HCEC 1CT (cell line): ENCODE data around the gene DUSP3.

Source experiments
- DNase-seq: peaks from one replicate; pipeline ENCODE4 v3.0.0-alpha.2; 2017

The DUSP3 gene

DNA sequence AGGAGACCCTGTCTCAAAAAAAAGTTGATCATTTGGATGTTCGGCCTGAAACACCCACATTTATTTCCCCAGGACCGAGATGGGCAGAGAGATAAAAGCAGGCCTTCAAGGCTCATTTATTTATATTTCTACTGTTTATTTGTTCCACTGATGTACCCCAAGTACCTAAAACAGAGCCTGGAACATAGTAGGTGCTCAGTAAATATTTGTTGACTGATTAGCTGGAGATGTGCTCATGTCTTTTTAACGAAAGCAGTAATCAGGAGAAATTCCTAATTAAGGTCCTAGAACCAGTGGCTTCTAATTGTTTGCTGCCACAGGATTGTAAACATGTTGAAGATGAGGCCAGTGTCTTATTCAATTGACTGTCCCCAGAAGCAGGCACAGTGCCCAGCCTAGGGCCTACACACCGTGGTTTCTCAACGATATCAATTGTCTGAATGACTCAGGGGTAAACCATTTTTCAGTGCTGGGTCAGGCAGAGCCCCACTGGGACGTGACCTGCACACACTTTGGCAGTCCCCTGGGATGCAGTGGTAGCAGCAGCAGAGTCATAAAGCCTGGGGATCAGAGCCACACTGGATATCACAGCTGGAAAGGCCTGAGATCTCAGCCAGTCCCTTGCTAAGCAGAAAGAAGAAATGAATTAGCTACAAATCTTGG is 54.9 kb downstream of the DUSP3 start:
- peak; percentile 73 for DNase-seq

- DNase-seq: no peak
Measured at GRCh38 chr17:43722870-43723665, 55.7 kb downstream of the DUSP3 start.

DNA sequence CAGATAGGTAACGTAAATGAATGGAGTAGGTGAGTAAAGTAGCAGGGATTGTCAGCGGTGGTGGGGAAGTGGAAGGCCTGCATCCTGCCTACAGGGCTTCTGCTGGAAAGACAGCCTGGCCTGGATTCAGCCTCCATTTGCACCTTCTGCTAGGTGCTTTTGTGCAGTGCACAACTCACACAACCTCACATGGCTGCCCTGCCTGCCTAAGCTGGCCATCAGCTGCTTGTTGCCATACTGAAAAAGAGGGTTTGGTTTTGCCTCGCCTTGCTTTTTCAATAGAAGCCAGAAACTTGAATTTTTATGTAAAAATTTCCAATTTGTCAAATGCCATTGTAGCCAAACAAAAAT is 56.5 kb downstream of the DUSP3 start:
- DNase-seq: no peak

DNA sequence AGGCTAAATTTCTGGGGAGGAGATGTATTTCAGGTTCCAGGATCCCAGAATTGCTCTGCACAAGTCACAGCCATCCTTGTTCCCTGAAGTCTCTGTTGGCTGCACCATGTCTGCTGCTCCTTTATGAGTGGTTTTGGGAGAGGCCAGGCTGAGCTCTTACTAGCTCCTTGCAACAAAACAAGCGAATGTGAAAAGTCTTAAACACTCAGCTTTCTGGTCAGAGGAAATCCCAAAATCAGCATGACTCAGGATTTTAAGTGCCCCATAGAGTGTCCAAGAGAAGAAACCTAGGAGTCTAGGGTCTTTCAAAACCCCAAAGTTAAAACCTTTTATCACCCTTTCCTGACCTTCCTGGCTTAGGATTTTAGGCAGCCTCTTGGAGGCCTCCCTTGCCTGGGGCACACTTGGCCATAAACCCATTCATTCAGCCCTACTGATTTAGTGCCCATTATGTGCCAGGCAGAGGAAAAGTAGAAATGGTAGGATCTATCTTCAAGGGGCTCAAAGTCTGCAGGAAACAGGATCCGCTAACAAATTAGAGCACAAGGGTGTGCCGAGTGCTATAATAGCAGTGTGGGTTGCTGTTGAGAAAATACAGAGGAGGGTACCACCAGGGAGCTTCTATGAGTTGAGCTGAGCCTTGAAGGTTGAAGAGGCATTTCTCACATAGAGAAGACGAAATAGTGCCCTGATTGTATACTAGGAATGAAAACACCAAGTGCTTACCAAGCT is 57.1 kb downstream of the DUSP3 start:
- DNase-seq: no peak

DNA sequence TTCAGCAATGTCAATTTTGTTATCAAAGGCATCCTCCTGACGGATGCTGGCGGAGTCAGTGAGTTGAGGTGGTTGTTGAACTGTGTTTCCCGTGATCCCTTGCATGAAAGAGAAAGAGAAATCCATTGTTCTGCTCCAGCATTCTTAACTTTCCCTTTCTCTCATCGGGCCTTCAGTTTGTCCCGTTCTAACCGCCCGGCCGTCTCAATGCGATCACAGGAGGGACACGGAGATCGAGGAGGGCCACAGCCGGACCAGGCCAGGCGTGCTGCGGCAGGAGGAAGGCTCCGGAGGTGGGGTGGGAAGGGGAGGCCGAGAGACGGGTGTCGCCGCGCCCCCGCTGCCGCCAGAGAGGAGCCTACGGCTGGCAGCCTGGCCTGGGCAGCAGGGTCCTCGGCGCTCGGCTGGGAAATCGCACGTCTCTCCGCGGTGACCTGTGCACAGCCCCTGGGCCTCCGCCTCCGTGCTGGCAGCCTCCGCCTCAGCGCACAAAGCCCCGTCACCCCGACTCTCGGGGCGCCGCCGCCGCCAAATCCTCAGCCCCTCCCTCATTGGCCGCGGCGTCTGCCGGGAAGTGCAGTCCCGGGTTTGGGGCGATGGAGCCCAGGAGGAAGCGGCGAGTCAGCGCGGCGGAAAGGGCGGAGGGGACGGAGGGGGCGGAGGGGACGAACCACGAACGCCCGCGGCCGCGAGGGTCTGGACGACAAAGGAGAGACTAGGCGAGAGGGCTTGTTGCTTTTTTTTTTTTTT is 58.3 kb downstream of the DUSP3 start:
- peak; percentile 59 for DNase-seq

GRCh38 chr17:43719578-43719977 is 59.2 kb downstream of the DUSP3 start:
- DNase-seq: no peak

DNA sequence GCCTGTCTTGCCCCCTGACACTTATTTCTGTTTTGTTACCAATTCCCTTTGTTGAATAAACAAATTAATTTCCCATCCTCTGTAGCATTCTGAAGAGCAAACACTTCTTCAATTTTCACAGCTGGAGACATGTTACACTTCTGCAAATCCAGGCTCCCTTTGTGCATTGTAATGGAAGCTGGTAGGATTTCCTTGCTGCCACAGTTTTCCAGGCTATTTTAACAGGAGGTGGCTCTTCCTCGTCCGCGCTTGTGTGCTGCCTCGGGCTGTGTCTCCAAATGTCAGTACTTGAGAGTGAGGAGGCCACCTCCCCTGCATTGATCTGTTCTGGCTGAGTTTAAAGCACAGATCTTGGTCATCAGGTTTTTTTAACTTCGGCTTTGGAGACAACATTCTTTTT is 60.2 kb downstream of the DUSP3 start:
- DNase-seq: no peak

DNA sequence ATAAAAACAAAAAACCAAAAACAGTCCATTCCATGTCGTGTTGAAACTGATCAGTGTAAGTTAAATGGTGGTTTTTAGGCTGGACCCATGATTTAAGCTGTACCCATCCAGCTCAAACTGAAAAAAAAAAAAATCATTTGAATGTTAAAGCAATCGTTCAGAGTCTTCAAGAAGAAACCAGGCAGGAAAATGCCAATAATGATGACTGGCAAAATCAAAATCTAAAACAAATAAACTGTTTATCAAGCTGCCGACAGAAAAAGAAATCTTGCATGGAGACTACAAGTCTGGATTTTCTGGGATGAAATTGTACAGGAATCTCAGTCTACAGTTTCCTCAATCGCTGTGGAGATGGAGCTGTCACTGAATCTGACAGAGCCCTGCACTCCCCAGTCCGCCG is 60.9 kb downstream of the DUSP3 start:
- no peak for DNase-seq
